ENCODE data around the gene INPP4B. TPM values are rescaled to one million over a fixed set of nuclear protein-coding genes. Genes with fewer than 3 reads are reported as not detected.

INPP4B gene
- polyA plus RNA-seq, 3 donors from 2014 or later, result 0.81 to 6.3 (median 6.2) TPM

DNA sequence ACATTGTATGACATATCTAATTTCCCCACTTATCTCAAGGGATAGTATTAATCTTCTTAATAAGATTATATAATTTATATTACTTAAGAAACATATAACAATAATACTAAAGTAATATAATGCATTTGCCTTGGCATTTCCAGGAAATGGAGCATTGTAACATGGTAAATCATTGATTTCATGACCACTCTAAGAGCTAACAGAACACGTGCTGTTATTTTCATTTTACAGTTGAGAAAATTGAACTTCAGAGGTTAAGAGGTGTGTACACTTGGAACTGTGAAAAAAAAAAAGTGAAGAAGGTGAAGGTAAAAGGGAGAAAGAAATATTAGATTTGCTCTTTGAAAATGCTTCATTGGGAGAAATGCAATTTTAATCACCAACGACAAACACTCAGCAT, 687.1 kb downstream of the INPP4B start:
- no peaks in the 10 kb centered on the region for H3K4me1 Mint-ChIP-seq
- peaks cover 0 to 3% (median 0%) of the 10 kb centered on the region in 3 donors for H3K36me3 Mint-ChIP-seq
- no peak for DNase-seq
- no peak overlapping the region for H3K4me3 Mint-ChIP-seq
- H3K9me3 Mint-ChIP-seq, result peaks cover 0 to 5% (median 0%) of the 10 kb centered on the region in 6 donors
- no peak overlapping the region for H3K27ac Mint-ChIP-seq
- H3K27me3 Mint-ChIP-seq (ENCODE audit: low read depth in 3 of 3), result peaks cover 0 to 3% (median 0%) of the 10 kb centered on the region in 3 donors

DNA sequence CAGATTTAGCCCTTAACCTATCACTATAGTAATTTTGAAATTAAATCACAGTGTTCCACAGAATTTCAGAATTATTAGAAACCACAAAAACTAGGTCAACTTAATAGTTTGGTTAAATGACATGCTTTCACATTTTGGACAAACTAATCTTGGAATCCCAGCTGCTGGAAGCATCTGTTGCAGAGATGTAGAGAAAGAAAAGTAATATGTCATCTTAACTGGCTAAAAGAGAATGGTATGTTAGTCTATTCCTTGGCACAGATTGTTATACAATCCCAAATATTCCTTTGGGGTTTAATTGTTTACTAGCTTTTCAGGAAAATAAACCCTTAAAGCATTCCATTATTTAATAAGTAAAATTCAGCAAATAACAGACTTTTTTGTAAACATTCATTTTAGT, 689.8 kb downstream of the INPP4B start:
- peaks cover 0 to 5% (median 0%) of the 10 kb centered on the region in 6 donors for H3K9me3 Mint-ChIP-seq
- DNase-seq, result no peak
- H3K4me3 Mint-ChIP-seq, result no peak overlapping the region
- no peaks in the 10 kb centered on the region for H3K4me1 Mint-ChIP-seq
- peaks cover 0 to 3% (median 3%) of the 10 kb centered on the region in 3 donors for H3K27me3 Mint-ChIP-seq (ENCODE audit: low read depth in 3 of 3)
- H3K27ac Mint-ChIP-seq, result no peak overlapping the region
- peaks cover 0 to 3% (median 0%) of the 10 kb centered on the region in 3 donors for H3K36me3 Mint-ChIP-seq

- H3K27me3 Mint-ChIP-seq (ENCODE audit: low read depth in 3 of 3), result peaks cover 0 to 3% (median 3%) of the 10 kb centered on the region in 3 donors
- peaks cover 0 to 3% (median 0%) of the 10 kb centered on the region in 3 donors for H3K36me3 Mint-ChIP-seq
- no peak overlapping the region for H3K27ac Mint-ChIP-seq
- DNase-seq, result no peak
- peaks cover 0 to 5% (median 0%) of the 10 kb centered on the region in 6 donors for H3K9me3 Mint-ChIP-seq
- H3K4me3 Mint-ChIP-seq, result no peak overlapping the region
- H3K4me1 Mint-ChIP-seq, result no peaks in the 10 kb centered on the region
Measured at GRCh38 chr4:142155347-142155746, 690.8 kb downstream of the INPP4B start.

GRCh38 chr4:142150483-142150882, 695.6 kb downstream of the INPP4B start:
- Mint-ChIP-seq H3K27ac (no peak overlapping the region), H3K4me1 (no peaks in the 10 kb centered on the region), H3K9me3 (no peaks in the 10 kb centered on the region), H3K27me3 (ENCODE audit: low read depth in 3 of 3) (peaks cover 0 to 3% (median 3%) of the 10 kb centered on the region in 3 donors), H3K4me3 (no peak overlapping the region), H3K36me3 (no peaks in the 10 kb centered on the region)
- DNase-seq, result no peak

- Mint-ChIP-seq H3K4me3 (no peak overlapping the region), H3K4me1 (no peaks in the 10 kb centered on the region), H3K9me3 (peaks cover 0 to 2% (median 0%) of the 10 kb centered on the region in 6 donors), H3K27me3 (ENCODE audit: low read depth in 3 of 3) (peaks cover 0 to 3% (median 0%) of the 10 kb centered on the region in 3 donors), H3K36me3 (no peaks in the 10 kb centered on the region), H3K27ac (no peak overlapping the region)
- DNase-seq, result no peak
Measured at GRCh38 chr4:142144813-142145212, 701.3 kb downstream of the INPP4B start.

GRCh38 chr4:142142366-142143054, 703.6 kb downstream of the INPP4B start:
- no peak overlapping the region for H3K4me3 Mint-ChIP-seq
- no peaks in the 10 kb centered on the region for H3K36me3 Mint-ChIP-seq
- H3K9me3 Mint-ChIP-seq, result peaks cover 0 to 2% (median 0%) of the 10 kb centered on the region in 6 donors
- no peak overlapping the region for H3K27ac Mint-ChIP-seq
- peaks cover 0 to 3% (median 0%) of the 10 kb centered on the region in 3 donors for H3K27me3 Mint-ChIP-seq (ENCODE audit: low read depth in 3 of 3)
- no peak for DNase-seq
- no peaks in the 10 kb centered on the region for H3K4me1 Mint-ChIP-seq

- no peaks in the 10 kb centered on the region for H3K4me1 Mint-ChIP-seq
- H3K27me3 Mint-ChIP-seq (ENCODE audit: low read depth in 3 of 3), result peaks cover 0 to 3% (median 0%) of the 10 kb centered on the region in 3 donors
- H3K4me3 Mint-ChIP-seq, result no peak overlapping the region
- no peaks in the 10 kb centered on the region for H3K36me3 Mint-ChIP-seq
- H3K9me3 Mint-ChIP-seq, result peaks cover 0 to 2% (median under 1%) of the 10 kb centered on the region in 6 donors
- no peak overlapping the region for H3K27ac Mint-ChIP-seq
- no peak for DNase-seq
Measured at GRCh38 chr4:142141224-142141623, 704.9 kb downstream of the INPP4B start.

DNA sequence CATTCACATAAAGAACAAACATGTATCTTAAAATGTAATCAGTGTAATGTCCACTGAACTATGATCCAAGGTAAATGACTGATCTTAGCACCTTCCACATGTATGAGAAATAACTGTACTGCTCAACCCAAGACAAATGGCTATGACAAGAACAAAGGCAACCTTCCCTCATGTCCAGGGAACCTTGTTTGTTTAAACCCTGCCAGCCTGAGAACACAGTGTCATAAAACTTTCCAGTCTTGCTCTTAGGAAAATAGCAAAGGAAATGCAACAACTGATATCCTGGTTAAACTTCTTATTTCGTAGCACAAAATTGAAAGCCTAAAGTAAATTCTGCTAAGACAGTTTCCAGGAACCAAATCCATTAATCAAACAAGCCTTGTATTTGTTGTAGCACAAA, 715.4 kb downstream of the INPP4B start:
- no peak overlapping the region for H3K27ac Mint-ChIP-seq
- peaks cover 0 to 4% (median 0%) of the 10 kb centered on the region in 6 donors for H3K9me3 Mint-ChIP-seq
- H3K27me3 Mint-ChIP-seq (ENCODE audit: low read depth in 3 of 3), result peaks cover 0 to 5% (median 0%) of the 10 kb centered on the region in 3 donors
- DNase-seq, result no peak
- H3K4me3 Mint-ChIP-seq, result no peak overlapping the region
- no peaks in the 10 kb centered on the region for H3K4me1 Mint-ChIP-seq
- no peaks in the 10 kb centered on the region for H3K36me3 Mint-ChIP-seq

DNA sequence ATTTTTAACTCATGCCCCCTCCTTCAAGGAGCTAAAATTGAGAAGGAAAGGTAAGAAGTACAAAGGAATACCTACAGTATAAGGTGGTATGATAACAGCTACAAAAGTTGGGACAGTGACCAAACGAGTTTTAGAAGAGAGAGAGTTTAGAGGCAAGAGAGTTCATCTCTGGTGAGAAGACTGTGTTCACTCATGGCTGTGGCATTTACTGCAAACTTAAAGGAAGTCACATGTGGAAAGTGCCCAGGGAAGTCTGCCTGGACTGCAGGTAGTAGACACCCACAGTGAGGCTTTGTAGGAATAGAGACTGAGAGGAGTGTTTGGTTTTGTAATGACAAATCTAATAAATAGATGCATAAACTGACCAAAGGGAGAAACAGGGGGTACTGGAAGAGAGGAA, 716.2 kb downstream of the INPP4B start:
- H3K4me3 Mint-ChIP-seq, result no peak overlapping the region
- no peaks in the 10 kb centered on the region for H3K4me1 Mint-ChIP-seq
- H3K27me3 Mint-ChIP-seq (ENCODE audit: low read depth in 3 of 3), result peaks cover 0 to 5% (median 0%) of the 10 kb centered on the region in 3 donors
- H3K36me3 Mint-ChIP-seq, result no peaks in the 10 kb centered on the region
- H3K9me3 Mint-ChIP-seq, result peaks cover 0 to 4% (median 0%) of the 10 kb centered on the region in 6 donors
- H3K27ac Mint-ChIP-seq, result no peak overlapping the region
- no peak for DNase-seq

- Mint-ChIP-seq H3K27me3 (ENCODE audit: low read depth in 3 of 3) (peaks cover 0 to 5% (median 0%) of the 10 kb centered on the region in 3 donors), H3K9me3 (peaks cover 0 to 4% (median 0%) of the 10 kb centered on the region in 6 donors), H3K4me1 (no peaks in the 10 kb centered on the region), H3K27ac (no peak overlapping the region), H3K4me3 (no peak overlapping the region), H3K36me3 (no peaks in the 10 kb centered on the region)
- no peak for DNase-seq
Measured at GRCh38 chr4:142129473-142129872, 716.6 kb downstream of the INPP4B start.

DNA sequence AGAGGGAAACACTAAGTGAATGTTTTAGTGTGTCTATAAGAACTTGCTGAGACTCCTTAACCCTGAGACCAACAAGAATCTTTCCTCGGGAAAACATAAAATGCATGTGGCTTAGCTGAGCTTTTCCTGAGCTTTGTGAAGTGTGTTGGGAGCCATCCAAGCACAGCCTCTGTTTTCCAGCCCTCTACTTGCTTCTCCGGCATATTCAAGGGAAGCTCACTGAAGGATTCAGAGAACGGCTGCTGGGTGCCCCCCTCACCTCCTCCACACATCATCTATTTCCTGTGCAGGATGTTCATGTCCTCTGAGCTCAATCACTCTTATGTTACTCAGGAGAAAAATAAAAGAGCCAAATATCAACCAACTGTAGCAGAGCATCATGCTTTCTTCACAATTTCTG, 717.6 kb downstream of the INPP4B start:
- Mint-ChIP-seq H3K4me1 (no peaks in the 10 kb centered on the region), H3K27me3 (ENCODE audit: low read depth in 3 of 3) (peaks cover 0 to 5% (median 0%) of the 10 kb centered on the region in 3 donors), H3K27ac (no peak overlapping the region), H3K4me3 (no peak overlapping the region), H3K9me3 (peaks cover 0 to 4% (median 0%) of the 10 kb centered on the region in 6 donors), H3K36me3 (no peaks in the 10 kb centered on the region)
- DNase-seq, result no peak

DNA sequence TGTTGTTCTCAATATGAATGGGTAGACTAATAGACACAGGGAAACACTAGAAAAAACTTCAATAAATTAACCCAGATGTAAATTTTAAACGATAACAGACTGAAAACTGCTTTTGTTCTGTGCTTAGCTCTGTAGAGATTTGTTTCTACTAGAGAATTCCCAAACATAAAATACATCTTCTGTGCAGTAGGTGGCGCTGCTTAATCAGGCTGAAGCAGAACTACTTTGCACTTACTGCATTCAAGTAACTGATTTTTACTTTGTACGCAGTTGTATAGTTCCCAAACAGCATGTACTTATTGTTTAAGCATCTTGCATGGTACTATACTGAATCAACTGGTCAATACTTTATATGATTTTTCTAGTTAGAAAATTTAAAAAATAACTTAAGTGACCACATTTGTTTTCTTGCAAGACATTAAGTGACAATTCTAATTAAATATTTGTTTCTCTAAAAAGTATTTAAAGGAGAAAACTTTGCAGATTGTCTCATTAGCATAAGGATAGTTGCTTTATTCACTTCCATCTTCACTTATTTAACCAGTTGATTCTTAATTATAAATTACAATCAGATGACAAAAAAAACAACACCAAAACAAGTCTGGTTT, 719.1 kb downstream of the INPP4B start:
- Mint-ChIP-seq H3K27me3 (ENCODE audit: low read depth in 3 of 3) (peaks cover 0 to 5% (median 0%) of the 10 kb centered on the region in 3 donors), H3K4me3 (no peak overlapping the region), H3K4me1 (no peaks in the 10 kb centered on the region), H3K27ac (no peak overlapping the region), H3K9me3 (peaks cover 0 to 4% (median 0%) of the 10 kb centered on the region in 6 donors), H3K36me3 (no peaks in the 10 kb centered on the region)
- peak in 2 of 3 donors; percentile 8 to 25 for DNase-seq

DNA sequence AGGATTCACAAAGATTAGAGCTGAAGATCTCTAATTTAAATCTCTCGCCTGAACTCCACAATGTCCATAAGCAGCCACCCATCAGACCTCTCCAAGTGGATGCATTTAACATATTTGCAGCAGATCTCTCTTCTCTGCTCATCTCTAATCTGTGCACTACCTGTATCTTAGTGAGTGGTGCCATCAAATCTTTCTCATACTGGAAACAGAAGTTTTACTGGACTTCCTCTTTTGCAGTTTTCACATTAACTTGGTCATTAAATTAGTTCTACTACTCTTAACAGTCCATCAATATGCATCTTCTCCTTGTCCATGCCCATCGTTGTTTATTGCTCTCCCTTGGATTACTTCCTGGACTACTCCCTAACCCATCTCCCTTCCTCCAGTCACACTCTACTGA, 721.2 kb downstream of the INPP4B start:
- Mint-ChIP-seq H3K4me1 (no peaks in the 10 kb centered on the region), H3K9me3 (no peaks in the 10 kb centered on the region), H3K27me3 (ENCODE audit: low read depth in 3 of 3) (peaks cover 0 to 2% (median 2%) of the 10 kb centered on the region in 3 donors), H3K36me3 (no peaks in the 10 kb centered on the region), H3K27ac (no peak overlapping the region), H3K4me3 (no peak overlapping the region)
- DNase-seq, result no peak

Measured in immature natural killer cell (primary cell).